Progenitor cell of endocrine pancreas (in vitro differentiated cells): ENCODE results near the gene ST7. TPM values are rescaled to one million over a fixed set of nuclear protein-coding genes. Genes with fewer than 3 reads are reported as not detected.
A peak's percentile ranks its signal among the peaks of the same experiment; 100 is the strongest.

ENCODE experiments used
- DNase-seq: peaks from one replicate; pipeline ENCODE4 v3.0.0; 2021; ENCODE audit warnings: low spot score; ENCODE audit not compliant: unreplicated experiment
- H3K27ac Mint-ChIP-seq: 2 replicates; pipeline ENCODE4 v1.8.0; 2021; ENCODE audit warnings: mild to moderate bottlenecking, moderate library complexity, mixed read lengths
- H3K27me3 Mint-ChIP-seq: 2 replicates; pipeline ENCODE4 v1.8.0; 2021; ENCODE audit warnings: mixed read lengths
- H3K36me3 Mint-ChIP-seq: 2 replicates; pipeline ENCODE4 v1.8.0; 2022; ENCODE audit warnings: mixed read lengths; ENCODE audit not compliant: insufficient read depth
- H3K4me1 Mint-ChIP-seq: 2 replicates; pipeline ENCODE4 v1.8.0; 2021; ENCODE audit warnings: low read depth, mixed read lengths
- H3K4me3 Mint-ChIP-seq: 2 replicates; pipeline ENCODE4 v1.8.0; 2021; ENCODE audit warnings: low read depth, mild to moderate bottlenecking, moderate library complexity, mixed read lengths
- H3K9me3 Mint-ChIP-seq: 2 replicates; pipeline ENCODE4 v1.8.0; 2021; ENCODE audit warnings: low read depth, mixed read lengths
- CTCF ChIP-seq: fragments of 200-600 bp; sonication (generic); IDR thresholded peaks from one replicate; pipeline ENCODE4 v1.5.0; 2021; ENCODE audit warnings: antibody characterized with exemption, mild to moderate bottlenecking; ENCODE audit not compliant: unreplicated experiment
- total RNA-seq: library from RNA; stranded (reverse); gene quantifications from 2 replicates; pipeline ENCODE4 v1.2.1, GENCODE V29; 2021

Gene ST7
- total RNA-seq, 1 donor from 2014 or later = 24.8 TPM

GRCh38 chr7:116951366-116952292 is 1.7 kb upstream of the ST7 start:
- no peaks in the 10 kb centered on the region for H3K27me3 Mint-ChIP-seq
- no peak overlapping the region for H3K27ac Mint-ChIP-seq
- no peak for DNase-seq
- no peaks in the 10 kb centered on the region for H3K9me3 Mint-ChIP-seq
- peak overlapping the region; percentile 2 for H3K4me3 Mint-ChIP-seq
- TF ChIP-seq CTCF = no peak
- peaks cover 19% of the 10 kb centered on the region for H3K4me1 Mint-ChIP-seq
- H3K36me3 Mint-ChIP-seq = peaks cover 1% of the 10 kb centered on the region

GRCh38 chr7:116952635-116953371 is 498 bp upstream of the ST7 start:
- Mint-ChIP-seq H3K27ac (peak overlapping the region; percentile 98), H3K4me3 (peak overlapping the region; percentile 84), H3K9me3 (no peaks in the 10 kb centered on the region), H3K27me3 (no peaks in the 10 kb centered on the region), H3K36me3 (peaks cover 2% of the 10 kb centered on the region), H3K4me1 (peaks cover 19% of the 10 kb centered on the region)
- DNase-seq = no peak
- TF ChIP-seq CTCF = no peak

DNA sequence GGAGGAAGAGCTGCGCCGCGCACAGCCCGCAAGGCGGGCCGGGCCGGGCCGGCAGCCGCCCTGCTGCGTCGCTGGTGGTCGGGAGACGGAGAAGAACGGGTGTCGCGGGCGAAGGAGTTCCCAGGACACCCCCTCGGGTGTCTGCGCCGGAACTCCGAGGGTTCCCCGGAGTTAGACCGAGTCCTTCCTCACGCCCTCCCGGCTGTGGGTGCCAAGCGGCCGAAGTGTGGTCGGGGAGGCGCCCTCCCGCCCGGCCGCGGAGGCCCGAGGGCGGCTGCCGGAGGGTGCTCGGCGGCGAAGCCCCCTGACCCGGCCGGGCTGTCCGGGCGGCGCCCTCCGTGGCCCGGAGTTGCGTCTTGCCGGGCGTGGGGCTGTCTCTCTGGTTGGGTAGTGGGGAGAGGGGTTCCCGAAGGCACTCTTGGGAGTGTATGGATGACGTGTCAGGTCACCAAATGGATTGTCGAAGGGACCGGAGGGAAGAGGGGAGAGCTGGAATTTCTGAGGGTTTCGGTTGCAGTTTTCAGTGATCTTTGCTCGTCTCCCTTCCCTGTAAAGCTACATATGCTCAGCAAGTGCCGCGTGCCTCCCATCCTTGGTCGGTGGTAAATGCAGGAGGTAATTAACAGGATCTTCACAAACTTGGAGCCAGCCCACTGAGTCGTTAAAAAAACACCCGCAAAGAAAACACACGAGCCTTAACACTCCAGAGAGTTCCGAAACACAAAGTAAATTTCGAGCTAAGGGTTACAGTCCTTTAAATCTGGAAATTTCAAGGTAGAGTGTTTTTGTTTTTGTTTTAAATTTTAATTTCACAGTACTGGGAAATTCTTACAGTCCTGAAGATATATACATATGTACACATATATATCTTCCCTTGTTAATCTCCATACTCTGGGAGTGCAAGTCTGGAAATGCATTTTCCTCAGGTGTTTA is 871 bp downstream of the ST7 start:
- no peaks in the 10 kb centered on the region for H3K27me3 Mint-ChIP-seq
- H3K36me3 Mint-ChIP-seq = peaks cover 2% of the 10 kb centered on the region
- DNase-seq = peak; percentile 32
- H3K27ac Mint-ChIP-seq = peak overlapping the region; percentile 99
- peak overlapping the region; percentile 94 for H3K4me3 Mint-ChIP-seq
- H3K9me3 Mint-ChIP-seq = no peaks in the 10 kb centered on the region
- no peak for TF ChIP-seq CTCF
- H3K4me1 Mint-ChIP-seq = peaks cover 16% of the 10 kb centered on the region

DNA sequence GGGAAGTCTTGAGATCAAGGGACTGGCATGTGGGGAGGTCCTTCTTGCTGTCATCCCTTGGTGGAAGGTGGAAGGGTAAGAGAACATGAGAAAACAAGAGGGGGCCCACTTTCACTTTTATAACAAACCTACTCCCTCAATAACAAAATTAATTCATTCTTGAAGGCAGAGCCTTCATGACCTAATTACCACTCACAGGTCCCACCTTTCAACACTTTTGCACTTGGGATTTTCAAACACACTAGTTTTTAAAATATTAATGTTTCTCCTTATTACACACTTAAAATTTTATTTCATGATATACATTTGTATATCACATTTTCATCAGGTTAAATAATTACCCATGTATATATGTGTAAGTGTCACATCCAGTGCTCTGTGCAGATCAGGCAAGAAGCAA is 2.0 kb downstream of the ST7 start:
- Mint-ChIP-seq H3K27me3 (no peaks in the 10 kb centered on the region), H3K9me3 (no peaks in the 10 kb centered on the region), H3K4me3 (peak overlapping the region; percentile 94), H3K27ac (peak overlapping the region; percentile 99), H3K4me1 (peaks cover 16% of the 10 kb centered on the region), H3K36me3 (peaks cover 2% of the 10 kb centered on the region)
- no peak for DNase-seq
- no peak for TF ChIP-seq CTCF
